KBM-7 (cell line): ENCODE results near the gene PDE6D.
"Not testable (repeated sequence)": the region's sequence is repeated elsewhere in the genome, so short reads cannot be mapped to it uniquely, and the experiment has no call there.

ENCODE experiments used
- DNase-seq: peaks from one replicate; pipeline ENCODE4 v3.0.0-alpha.2; 2015
- in situ Hi-C: fragments of 300-500 bp; cut with MboI; formaldehyde crosslinking; loops from 2 replicates; pipeline ENCODE4 v1.14.3; 2020; ENCODE audit warnings: low sequenced_read_pairs, low pct_unique_long_range_greater_than_20kb, mixed read lengths

The PDE6D gene

DNA sequence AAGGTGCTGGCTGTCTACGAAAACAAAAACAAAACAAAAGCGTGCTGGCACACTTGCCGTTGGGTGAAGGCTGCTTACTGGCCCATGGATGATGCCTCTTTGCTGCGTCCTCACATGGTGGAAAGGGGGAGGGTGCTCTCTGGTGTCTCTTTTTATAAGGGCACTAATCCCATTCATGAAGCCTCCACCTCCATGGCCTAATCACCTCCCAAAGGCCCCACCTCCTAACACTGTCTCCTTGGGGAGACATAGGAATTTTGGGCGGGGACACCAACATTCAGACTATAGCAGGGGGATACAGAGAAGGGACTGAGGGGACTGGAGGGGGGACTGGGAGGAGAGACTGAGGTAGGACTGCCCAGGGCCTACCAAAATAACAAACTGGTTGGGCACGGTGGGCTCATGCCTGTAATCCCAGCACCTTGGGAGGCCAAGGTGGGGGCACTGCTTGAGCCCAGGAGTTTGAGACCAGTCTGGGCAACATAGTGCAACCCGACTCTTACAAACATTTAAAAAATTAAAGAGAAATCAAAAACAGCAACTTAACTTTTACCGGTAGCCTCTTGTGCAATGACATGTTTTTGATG, 58.3 kb downstream of the PDE6D start:
- DNase-seq: no peak
- in situ Hi-C loops: no loop called here

DNA sequence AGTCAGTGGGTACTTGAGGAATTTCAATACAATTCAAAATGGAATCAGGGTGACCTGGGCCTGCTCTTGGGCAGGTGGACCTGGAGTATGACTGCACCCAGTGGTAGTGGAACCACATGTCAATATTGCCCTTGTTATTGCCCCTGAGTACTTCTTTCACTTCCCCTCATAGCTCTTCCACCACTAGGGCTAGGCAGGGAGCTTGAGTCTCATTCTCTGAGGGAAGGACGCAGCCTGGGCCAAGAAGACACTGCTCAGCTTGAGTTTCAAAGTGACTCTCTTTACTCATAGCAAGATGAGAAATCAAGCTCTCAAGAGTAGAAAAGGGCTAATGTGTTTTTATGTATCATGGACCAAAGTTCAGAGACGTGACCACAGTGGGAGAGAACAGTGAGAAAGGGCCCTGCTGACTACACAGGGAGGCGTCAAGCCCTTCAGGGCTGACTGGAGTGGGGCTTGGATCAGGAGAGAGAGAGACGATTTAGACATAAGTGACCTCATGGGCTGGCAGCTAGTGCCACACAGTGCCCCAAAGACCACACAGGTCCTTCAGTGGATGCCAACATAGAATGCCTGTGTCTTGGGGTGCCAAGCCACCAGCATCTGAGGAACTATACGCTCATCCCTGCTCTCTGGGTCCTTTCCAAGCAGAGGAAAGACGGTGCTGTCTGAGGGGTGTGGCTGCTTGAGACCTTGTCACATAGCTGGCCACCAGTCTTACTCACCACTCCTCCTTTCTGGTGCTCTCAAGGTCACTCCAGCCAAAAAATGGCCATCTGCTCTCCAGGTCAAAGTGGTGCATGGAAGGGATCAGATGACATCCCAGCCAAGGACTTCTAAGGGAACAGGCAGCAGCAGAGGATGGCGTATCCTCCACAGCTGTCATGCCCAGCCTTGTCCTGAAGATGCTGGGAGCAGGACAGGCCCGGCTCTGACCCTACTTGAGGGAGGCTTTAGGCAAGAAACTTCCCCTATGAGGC, 59.8 kb downstream of the PDE6D start:
- DNase-seq: no peak
- in situ Hi-C loops: no loop called here

DNA sequence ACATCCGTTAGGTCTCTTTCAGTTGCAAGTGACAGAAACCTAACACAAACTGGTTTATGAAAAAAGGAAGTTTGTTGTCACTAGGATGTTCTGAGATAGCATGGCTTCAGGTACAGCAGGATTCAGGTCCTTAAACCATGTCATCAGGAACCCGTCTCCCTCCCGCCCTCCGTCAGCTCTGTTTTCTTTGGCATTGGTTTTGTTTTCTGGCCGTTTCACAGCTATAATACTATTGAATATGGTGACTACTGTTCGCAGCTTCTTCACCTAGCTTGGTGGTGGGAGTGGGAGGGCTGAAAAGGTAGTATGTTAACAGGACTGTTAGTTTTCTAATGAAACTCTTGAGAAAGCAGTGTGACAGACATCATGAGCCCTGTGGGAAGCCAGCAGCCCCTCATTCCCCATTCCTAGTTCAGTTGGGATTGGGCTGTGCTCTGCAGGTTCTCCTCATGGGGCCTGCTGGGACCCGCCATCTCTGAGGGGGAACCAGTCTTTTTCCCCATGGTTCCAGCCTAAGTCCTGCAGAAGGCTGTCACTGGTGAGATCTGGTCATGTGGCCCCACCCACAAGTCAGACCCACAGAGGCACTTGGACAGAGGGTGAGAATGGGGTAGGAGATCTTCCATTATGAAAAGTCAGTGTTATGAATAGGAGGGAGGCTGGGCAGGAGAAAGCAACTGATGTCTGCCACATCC, 60.6 kb downstream of the PDE6D start:
- DNase-seq: no peak
- in situ Hi-C loops: no loop called here

DNA sequence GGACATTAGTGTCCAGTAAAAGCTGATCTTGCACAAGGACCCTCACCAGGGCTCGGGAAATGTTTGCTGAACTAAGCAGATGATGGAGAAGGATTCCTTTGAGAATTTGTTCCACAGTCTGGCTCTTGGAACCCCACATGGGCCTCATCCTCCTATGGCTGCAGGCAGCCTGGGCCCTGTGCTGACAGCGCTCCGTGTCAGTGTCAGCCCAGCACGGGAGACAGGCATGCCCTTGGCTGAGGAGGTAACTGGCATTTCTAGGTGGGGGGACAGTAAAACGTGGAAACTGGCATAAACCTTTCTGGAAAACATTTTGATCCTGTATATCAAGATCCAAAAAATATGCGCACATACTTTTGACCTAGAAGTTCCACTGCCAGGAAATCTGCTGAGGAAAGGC, 62.3 kb downstream of the PDE6D start:
- no peak for DNase-seq
- in situ Hi-C loops: no loop called here

DNA sequence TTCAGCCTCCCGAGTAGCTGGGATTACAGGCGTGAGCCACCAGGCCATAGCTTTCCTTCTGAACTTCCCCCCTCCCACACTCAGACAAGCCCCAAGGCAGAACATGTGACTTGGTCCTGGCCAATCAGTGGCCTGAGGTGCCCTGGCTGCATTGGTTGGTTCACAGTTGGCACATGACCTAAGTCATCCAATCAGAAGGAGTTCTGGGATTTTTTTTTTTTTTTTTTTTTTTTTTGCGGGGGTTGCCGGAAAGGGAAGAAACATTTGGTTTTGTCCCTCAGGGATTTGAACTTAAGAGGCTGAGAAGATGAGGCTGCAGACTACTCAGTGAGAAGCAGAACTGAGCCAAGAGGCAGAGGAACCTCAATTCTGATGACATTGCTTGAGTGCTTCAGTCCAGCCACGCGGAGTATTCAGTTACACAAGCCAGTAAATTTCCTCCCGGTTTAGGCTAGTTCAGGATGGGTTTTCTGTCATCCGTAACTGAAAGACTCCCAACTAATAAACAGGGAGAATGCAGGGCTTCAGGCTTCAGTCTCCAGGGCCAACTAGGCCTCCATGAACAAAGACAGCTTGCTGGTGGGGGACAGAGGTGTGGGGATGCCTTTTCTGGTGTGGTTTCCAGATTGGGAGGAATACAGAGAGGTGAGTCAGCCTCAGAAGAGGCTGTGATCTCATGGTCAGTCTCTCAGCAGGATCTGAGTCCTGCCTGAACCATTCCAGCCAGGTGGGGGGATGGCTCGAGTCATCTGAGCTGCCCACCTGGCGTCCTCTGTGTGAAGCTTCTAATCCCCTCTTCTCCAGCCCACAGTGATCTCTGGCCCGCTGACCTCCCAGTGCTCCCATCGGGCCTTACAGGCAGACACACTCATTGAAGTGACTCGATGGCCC, 63.6 kb downstream of the PDE6D start:
- in situ Hi-C loops: no loop called here
- peak; percentile 94 for DNase-seq

DNA sequence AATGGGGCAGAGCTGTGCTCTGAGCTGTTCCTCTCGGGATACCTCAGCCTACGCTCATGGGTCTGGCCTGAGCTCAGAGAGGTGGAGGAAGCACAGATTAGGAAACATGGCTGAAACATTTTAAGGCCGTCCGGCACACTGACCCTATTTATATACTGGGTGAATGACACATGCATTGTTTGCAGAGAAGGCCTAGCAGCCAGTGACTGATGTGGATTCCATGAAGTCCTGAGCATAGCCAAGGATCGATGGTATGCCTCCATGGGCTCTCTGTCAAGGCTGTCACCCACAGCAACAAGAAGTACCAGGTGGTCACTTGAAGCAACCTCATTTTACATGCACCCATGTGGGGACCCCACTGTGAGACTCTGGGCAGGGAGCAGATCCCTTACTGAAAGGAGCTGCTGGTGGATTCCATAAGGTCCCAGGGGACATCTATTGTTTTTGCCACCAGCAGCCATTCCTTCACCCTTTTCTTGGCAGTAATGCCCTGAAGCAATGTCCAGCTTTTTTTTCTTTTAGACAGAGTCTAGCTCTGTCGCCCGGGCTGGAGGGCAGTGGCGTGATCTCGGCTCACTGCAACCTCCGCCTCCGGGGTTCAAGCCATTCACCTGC, 64.3 kb downstream of the PDE6D start:
- in situ Hi-C loops: no loop called here
- DNase-seq: no peak

DNA sequence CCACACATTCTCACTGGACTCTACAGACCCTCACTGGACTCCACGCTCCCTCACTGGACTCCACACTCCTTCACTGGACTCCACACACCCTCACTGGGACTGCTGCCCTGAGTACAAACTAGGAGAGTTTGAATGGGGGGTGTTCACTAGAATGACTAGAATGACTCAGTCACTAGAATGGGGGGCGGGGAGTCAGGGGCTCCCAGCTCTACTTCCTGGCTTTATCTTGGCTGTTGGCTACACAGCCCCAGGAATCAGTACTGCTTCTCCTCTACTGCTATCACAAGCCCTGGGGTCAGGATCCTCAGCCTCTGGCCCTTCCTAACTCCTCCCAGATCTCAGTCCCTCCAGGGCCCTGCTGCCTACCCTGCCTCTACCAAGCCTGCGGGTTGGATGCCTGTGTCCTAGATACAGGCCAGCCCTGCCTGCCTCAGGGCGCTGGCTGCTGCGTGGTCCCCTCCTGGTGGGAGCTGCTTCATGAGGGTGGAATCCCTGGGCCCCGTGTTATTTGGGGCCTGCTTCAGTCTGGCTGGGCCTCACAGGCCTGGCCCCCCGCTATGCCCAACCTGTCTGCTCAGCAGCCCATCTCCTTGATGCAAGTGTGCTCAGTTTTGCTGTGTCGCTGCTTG, 65.0 kb downstream of the PDE6D start:
- in situ Hi-C loops: no loop called here
- no peak for DNase-seq

DNA sequence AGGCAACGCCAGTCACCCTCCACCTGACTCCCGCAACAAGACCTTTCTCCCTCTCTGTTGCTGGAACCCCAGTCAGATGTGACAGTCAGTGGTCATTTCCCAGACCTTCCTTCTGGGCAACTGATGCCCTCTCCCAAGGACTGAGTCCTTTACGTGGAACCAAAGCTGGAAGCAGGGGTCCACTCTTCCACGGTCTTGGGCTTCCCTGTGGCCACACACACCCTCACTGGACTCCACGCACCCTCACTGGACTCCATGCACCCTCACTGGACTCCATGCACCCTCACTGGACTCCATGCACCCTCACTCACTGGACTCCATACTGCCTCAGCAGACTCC, 65.6 kb downstream of the PDE6D start:
- in situ Hi-C loops: no loop called here
- no peak for DNase-seq

DNA sequence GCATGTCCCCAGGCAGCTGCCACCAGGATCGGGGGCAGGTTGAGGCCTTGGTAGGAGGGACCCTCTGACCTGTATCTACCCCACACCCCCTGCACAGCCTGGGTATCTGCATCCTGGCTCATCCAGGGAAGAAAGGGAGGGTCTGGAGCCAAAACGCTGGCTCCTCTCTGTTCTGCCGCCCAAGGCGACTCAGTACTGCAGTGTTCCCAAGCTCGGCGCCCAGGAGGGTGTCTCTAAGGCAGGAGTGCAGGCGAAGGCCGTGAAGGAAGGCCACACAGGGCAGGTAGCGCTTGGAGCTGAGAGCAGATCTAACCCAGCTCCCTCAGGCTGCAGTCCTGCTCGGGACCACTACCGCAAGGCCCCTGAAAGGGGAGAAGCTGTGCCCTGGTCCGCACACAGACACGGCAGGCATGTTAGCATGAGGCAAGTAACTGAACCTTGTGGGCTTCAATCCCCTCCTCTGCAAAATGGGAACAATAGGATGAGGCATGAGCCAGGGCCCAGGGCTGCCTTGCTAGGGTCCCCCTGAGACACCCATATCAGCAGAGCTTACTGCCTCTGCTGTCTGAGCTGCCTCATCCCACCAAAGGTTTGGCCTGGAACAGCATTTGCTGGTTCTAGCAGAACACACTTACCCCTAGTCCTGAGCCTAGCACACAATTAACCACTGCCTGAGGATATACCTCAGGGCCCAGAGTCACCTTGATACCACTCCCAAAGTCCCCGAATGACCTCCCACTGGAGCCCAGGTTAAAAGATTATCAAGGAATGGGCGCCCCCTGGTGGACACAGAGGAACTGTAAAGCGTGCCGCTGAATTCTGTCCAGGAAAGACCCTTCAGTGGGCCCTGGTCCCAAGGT, 66.2 kb downstream of the PDE6D start:
- DNase-seq: peak; percentile 85
- in situ Hi-C loops: no loop called here

DNA sequence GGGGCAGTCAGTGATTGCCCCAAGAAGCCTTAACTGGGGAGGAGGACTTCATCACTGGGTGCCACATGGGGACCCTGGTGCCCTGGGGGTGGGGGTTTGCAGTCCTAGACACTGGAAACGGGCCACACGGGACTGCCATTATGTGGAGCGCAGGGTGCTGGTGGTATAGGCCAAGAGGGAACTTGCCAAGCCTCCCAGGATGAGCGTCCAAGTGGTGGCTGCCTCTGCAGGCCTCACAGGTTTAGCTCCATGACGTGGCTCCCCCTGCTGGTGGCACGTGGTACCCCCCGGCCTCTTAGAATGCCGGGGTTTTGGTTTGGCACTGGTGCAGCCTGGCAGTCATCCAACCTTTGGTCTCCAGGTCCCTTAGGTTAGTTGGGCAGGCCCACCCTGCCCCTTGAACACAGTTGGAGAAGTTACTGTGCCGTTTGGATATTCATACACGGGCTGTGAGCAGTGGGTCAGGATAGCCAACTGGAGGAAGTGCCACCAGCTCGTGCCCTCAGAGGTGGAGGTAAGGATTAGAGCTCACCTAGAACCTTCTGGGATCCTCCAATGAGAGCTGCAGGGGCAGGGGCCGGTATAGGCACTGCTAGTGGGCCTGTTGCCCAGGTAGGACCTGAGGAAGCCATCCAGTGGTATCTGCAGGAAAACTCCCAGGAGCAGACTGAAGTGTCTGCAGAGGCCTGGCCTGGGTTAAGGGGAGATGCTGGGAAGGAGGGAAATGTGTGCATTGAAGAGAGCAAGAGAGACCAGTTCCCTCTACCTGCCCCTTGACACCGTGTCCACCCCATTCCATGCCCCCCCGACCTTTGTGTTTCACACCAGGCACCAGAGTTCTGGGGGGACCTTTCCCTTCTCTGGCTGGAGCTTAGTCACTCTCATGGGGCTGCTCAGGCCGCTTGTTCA, 67.1 kb downstream of the PDE6D start:
- in situ Hi-C loops: no loop called here
- DNase-seq: peak; percentile 93

DNA sequence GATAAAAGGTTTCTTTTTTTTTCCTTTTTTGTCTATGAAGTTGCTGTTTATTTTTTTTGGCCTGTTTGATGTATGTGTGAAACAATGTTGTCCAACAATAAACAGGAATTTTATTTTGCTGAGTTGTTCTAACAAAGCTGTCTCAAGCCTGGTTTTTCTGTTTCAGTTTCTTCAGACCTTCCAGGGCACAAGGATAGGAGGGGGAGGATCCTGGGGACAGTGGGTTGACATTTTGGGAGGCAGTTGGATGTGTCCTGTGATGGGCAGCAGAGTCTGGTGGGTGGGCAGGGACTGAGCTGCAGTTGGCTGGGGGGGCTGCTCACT, 67.7 kb downstream of the PDE6D start:
- in situ Hi-C loops, DNase-seq: not testable (repeated sequence)

DNA sequence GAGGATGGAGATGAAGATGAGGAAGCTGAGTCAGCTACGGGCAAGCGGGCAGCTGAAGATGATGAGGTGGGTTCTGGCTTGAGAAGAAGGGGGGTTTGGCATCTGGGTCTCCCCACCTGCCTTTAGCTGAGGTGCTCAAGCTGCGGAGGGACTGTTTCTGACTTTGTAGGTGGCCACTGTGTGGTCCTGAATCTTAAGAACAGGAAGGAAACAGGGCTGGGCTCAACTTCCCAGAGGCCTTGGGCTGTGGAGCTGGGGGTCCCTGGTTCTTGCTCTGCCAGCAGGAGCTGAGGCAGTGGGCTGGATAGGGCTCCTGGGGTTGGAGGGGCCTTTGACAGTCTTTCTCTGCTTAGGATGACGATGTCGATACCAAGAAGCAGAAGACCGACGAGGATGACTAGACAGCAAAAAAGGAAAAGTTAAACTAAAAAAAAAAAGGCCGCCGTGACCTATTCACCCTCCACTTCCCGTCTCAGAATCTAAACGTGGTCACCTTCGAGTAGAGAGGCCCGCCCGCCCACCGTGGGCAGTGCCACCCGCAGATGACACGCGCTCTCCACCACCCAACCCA, 68.5 kb downstream of the PDE6D start:
- in situ Hi-C loops: not testable (repeated sequence)
- DNase-seq: peak; percentile 35

DNA sequence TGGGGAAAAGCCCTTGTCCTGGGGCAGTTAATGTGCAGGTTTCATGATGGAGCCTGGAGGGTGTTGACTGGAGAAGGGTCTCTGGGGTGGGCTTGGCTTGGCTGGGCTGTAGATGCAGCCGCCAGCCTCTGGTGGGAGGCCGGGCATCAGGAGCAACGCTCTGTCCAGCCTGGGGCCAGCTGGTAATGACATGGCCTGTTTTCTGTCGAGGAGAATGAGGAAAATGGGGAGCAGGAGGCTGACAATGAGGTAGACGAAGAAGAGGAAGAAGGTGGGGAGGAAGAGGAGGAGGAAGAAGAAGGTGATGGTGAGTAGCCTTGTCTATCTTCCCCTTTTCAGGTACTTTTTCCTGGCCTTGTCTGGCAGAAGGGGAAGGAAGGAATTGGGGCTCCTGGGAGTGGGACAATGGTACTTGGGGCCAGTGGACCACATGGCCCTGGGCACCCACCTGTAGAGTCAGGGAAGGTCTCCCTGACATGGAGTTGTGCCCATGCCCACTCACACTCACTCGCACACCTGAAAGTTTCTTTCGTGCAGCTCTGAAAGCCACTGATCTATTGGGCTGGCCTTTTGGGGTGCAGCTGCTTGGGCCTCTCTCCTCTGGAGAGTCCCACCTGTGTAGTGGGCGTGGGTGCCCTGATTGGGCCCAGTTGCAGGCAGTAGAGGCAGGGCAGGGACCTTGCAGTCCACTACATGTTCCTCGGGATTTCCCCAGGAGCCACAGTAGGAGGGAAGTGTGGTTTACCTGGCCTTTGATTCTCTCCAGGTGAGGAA, 69.2 kb downstream of the PDE6D start:
- DNase-seq: no peak
- in situ Hi-C loops: no loop called here

DNA sequence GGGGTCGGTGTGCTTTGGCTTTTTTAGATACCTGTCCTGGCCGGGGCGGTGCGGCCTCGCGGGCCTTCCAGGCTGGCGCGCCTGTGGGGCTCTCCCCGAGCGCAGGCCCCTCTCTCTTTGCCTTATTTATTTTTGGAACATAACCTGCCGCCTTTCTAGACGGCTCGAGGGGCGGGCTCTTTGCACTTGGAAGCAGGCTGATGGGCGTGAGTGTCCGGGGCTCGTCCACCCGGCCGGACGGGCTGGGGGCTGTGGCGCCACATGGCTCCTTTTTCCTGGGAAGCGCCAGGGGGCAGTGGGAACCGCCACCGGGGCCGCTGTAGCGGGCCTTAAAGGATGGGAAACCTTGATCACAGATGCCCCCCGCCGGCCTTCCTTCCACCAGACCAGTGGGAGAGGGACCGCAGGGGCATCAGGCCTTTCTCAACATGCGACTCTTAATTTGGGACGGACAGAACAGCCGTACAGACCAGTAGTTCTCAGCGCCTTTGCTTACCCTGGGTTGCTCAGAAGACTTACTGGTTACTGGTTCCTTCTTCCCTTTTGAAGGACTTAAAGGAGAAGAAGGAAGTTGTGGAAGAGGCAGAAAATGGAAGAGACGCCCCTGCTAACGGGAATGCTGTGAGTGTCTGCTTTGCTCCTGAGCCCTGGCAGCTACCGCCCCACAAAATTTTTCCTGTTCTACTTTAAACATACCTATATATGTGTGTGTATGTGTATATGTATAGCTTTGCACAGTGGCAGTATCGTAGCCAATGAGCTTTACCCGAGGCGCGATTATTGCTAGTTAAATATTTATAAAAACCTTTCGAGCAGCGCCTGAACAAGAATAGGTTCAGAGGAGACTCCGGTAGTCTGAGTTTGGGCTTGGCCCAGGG, 70.0 kb downstream of the PDE6D start:
- peak; percentile 61 for DNase-seq
- in situ Hi-C loops: no loop called here
